Activated CD4-positive, alpha-beta T cell treated with anti-CD3 and anti-CD28 coated beads, Interleukin-2, Interleukin-4, amounts not matched to agents 100 ng/mL and 50 ng/mL, durations not matched to agents 16 hours and 8 hours (primary cell): ENCODE measurements around the gene SNX15.
A peak's percentile ranks its signal among the peaks of the same experiment; 100 is the strongest.
"Not testable (repeated sequence)": the region's sequence is repeated elsewhere in the genome, so short reads cannot be mapped to it uniquely, and the experiment has no call there.

Experiments used
- DNase-seq: peaks from one replicate; pipeline ENCODE4 v3.0.0-alpha.2; 2020; ENCODE audit warnings: low spot score

Gene SNX15, protein sequence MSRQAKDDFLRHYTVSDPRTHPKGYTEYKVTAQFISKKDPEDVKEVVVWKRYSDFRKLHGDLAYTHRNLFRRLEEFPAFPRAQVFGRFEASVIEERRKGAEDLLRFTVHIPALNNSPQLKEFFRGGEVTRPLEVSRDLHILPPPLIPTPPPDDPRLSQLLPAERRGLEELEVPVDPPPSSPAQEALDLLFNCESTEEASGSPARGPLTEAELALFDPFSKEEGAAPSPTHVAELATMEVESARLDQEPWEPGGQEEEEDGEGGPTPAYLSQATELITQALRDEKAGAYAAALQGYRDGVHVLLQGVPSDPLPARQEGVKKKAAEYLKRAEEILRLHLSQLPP

DNA sequence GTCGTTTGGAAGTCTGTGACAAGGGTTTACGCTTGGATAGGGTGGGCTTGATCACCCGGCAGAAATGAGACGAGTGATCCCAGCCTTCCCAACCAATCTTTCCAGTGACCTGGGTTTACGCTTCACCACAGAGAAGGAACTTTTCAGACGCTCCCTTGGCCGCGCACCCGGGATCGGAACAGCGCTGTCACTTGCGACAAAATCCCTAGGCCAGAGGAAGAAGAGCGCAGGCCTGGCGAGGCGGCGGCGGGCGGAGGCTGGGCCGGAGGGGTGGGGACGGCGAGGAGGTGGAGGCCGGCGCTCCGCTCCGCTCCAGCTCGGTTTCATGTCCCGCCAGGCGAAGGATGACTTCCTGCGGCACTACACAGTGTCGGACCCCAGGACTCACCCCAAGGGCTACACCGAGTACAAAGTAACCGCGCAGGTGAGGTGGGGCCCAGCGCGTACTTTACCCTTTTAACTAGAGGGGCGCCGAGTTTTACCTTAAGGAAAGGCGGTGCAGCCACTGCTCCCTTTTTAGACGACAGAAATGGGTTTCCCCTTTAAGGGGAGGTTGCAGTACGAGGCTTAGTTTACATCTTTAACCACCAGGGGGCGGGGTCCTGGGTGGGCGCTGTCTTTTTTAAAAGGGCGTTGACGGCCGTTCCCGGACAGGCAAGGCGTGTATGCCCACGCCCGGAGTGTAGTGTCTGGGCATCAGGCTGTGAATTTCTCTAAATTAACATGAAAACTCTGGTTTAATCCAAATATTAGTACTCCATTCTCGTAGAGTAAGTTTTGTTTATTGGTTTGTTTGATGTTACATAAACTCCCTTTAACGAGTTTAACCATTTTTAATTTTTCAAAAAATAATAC is at the start of gene SNX15:
Gene SNX15, plus strand, starts transcription at position 227 of the 855 bp plus-strand sequence. Its CDS starts 99 bp downstream, at position 326.
- peak; percentile 97 for DNase-seq

DNA sequence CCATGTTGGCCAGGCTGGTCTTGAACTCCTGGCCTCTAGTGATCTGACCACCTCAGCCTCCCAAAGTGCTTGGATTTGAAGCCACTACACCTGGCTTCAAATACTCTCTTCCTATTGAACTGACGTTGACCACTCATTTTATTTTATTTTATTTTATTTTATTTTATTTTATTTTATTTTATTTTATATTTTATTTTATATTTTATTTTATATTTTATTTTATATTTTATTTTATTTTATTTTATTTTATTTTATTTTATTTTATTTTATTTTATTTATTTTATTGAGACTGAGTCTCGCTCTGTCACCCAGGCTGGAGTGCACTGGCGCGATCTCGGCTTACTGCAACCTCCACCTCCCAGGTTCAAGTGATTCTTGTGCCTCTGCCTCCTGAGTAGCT is 43.9 kb upstream of the SNX15 start:
- not testable (repeated sequence) for DNase-seq

DNA sequence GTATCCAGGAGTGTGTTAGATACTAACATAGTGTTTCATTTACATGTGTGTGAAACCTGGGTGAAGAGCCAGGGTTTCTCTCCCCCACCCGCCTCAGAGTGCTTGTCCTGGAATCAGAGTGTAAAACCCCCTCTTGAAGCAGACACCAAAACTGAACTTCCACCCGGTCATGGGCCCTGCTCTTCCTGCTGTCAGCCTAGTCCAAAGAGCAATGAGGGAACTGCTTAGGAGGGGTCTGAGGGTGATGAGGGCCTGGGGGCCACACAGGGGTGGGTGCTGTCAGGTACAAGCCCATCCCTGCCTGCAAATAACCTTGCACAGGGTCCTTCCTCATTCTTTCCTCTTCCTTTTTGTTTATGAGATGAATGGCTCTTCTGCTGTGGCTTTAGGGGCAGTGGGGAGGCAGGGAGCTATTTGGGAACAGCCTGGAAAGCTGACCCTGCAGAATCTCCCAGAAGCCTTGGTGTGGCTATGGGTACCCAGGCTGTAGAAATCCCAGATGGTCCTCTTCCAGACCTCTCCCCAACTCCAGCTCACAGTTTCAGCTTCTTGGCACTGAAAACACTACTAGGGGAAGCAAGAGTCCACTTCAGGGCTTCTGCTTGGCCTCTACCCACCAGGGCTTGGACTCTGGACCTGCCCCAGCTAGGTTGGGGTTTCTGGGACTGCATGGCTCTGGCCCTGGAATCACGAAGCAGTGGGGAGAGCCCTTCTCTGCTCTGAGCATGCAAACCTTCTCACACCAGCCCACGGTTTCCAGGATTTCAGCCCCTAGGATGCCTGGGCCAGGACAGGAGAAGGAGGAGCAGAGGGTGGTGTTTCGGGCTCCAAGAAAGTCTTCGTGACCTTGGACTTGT is 39.0 kb upstream of the SNX15 start:
- no peak for DNase-seq

DNA sequence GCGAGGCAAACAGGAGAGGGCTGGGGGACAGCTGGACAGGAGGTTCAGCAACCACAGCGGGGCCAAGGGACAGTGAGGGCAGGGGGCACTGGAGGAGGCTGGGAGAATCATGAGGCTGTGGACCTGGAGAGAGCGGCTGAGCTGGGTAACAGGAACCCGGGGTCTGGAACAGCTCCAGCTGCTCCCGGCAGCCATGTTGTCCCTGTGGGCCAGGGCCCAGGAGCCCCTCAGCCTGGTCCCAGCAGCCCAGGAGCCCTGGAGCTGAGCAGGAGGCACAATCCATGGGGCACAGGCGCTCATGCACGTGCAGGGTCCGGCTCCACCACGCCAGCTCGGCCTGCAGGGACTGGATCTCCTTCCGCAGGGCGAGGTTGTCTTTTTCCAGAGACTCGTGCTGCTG is 37.8 kb upstream of the SNX15 start:
- no peak for DNase-seq

DNA sequence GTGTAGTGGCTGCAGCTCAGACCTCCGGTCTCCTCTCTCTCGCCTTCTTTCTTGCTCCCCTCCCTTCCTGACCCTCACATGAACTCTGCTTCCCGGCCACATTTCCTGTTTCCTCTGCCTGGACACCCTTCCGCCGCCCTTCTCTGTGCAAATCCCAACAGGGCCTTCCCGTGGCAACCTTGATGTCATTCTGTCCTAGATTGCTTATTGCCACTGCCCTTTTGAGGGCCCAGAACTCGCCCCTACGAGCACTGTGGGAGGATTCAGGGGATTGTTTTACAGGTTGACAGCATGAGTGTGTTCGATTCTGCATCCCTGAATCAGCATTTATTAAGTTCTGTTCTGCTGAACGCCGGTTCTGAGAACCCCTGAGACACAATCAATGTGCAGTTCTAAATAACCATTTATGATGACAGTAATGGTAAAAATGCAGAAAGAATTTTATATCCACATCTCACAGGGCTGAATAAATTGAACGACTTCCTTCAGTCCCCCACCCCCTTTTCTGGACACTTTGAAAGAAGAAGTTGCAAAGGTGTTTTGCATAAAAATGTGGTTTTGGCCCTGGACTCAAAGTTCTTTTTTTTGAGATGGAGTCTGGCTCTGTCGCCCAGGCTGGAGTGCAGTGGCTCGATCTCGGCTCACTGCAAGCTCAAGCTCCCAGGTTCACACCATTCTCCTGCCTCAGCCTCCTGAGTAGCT is 36.9 kb upstream of the SNX15 start:
- DNase-seq, result no peak

DNA sequence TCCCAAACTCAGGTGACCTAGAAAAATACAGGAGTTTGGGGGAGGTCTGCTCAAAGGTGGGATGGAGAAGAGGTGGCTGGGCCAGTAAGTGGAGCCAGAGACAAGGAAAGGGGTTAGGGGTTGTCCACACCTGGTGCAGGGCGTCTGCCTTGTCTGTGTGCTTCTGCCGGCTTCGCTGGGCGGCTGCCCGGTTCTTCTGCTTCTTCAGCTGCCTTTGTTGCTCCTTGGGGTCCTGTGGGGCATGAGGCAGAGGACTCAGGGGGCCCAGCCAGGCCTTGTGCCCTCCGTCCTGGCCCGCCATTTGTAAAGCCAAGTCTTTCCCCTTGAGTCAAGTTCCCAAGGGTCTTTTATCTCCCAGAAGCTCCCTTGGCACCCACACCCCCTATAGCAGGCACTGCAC is 32.9 kb upstream of the SNX15 start:
- no peak for DNase-seq

DNA sequence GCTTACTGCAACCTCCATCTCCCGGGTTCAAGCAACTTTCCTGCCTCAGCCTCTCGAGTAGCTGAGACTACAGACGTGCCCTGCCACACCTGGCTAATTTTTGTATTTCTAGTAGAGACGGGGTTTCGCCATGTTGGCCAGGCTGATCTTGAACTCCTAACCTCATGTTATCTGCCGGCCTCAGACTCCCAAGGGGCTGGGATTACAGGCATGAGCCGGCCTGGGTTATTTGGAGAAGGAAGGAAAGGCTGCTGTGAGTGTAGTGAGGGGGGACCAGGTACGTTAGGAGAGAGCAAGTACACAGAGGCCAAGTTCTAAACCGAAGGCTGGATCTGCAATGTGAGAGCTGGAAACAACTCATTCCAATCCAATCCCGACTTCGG is 30.9 kb upstream of the SNX15 start:
- no peak for DNase-seq

DNA sequence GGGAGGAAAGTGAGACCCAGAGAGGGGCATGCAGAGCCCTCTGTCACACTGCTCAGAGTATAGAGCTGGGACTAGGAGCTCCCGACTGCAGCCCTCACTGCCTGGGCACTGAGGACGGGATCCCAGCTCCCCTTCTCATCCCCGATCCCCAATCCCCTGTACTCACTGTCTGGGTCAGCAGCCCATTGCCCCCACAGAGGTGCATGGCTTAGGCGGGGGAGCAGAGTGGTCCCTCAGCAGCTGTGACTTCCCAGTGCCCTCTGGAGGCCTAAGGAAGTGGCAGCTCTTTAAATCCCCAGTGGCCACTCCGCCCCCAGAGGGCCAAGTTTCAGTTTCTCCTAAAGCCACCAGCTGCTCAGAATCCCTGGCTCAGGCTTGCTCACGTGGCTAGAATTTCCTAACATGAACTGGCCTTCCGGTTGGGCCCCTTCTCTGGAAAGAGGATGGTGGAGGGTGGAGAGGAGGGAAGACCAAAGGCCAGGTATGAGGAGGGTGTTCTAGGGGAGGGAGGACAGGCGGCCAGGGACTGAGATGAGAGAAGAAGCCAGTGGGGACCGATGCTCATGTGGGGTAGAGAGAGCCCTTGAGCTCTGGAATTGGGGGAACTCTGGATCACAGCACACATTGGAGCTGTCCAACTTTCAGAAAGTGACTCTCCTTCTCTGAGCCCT is 30.4 kb upstream of the SNX15 start, which contains the start of gene BATF2:
Gene BATF2, minus strand, starts transcription at position 262 of the 671 bp plus-strand sequence. Its CDS starts 57 bp downstream, at position 205.
- no peak for DNase-seq

DNA sequence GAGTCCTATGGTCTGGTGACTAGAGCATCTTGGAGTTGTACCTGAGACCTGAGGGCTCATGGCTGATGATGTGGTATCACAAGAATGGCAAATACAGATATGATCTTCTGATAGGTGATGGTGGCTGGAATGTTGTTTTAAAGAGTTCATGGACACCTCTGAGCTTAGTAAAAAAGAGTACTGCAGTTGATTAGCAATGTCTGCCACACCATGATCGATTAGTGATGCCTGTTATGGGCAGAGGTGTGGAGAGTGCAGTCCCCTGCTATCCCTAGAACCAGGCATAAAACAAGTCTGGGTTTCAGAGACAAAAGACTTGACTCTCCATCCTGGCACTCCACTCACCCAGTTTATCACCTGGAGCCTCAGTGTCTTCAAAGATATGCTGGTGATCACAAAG is 29.1 kb upstream of the SNX15 start:
- peak; percentile 18 for DNase-seq

DNA sequence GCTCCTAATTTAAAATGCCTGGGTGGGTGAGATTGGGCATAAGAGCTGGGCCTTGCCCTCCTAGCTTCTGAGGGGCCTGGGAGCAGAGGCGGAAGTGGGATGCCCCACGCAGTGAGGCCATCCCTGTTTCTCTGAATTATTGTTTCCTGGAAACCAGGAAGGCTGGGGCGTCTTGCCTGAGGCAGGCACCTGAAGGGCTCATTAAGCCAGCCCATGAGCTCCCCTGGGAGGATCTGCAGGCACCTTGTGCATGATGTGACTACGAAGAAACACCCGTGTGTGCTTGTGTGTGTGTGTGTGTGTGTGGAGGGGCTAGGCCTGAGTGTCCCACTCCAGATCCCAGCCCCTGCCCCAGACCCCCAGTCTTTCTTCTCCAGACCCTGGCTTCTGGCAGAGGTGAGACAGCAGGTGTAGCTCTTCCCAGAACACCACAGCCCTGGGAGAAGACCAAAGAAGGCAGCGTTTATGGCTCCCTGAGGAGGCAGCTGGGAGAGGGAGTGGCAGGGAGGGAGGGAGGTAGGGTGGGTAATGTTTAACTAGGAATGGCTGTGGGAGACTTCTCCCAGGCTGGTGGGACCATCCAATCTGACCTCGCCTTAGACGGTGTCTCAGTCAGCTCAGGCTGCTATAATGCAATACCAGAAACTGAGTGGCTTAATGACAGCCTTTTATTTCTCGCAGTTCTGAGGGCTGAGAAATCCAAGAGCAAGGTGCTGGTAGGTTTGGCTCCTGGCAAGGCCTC is 28.4 kb upstream of the SNX15 start:
- DNase-seq, result peak; percentile 9

DNA sequence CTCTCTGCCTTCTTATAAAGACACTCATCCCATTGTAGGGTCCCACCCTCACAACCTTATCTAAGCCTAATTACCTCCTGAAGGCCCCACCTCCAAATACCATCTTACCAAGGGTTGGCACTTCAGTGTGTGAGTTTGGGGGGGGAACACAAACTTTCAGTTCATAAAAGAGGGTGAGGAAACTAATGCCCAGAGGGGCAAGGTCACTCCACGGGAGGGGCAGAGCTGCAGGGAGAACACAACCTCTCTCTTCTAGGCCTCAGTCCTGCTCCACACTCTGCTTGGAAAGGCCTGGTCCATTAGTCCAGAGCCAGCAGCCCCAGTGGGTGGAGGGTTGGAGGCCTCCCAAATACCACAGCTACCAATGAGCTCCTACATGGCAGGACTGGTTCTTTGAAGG is 27.8 kb upstream of the SNX15 start:
- DNase-seq, result no peak

DNA sequence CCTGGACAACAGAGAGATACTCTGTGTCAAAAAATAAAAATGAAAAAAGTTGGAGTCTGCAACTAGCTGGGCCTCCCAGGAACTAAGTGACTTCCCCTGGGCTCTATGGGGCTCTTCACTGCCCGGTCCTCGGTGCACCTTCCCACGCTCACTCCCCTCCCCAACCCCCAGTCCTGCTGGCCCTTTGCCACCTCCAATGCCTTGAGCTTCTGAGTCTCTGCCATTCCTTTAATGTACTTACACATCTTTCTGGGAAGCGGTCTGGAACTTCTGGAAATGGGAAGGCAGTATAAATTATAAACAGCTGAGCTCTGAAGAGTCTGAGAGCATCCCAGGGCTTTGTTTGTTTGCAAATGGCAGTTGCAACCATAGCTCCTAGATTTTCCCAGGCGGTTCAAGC is 24.5 kb upstream of the SNX15 start:
- no peak for DNase-seq

DNA sequence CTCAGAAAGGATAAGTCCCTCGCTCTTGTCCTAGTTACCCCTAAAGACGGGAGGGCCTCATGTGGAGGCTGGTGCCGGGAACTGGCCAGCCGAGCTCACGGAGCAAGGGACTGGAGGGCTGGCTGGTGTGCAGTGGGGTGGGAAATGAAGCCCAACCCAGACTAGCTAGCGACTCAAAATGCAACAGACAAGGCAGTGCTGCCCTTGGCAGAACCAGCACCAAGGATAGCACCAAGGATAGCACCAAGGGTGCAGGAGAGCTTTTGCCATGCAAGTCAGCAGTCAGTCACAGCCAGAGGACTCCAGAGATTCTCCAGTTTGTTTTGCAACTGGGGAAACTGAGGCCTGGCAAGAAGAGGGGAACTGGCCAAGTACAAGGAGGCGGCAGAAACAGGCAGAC is 24.0 kb upstream of the SNX15 start:
- no peak for DNase-seq

DNA sequence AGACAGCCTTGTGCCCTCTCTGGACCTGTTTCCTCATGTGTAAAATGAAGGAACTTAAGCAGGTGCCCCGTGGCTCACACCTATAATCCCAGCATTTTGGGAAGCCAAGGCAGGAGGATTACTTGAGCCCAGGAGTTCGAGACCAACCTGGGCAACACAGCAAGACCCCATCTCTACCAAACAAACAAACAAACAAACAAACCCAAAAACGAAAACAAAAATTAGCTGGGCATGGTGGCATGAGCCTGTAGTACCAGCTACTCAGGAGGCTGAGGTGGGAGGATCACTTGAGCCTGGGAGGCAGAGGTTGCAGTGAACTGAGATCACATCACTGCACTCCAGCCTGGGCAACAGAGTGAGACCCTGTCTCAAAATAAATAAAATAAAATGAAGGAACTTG is 23.3 kb upstream of the SNX15 start:
- not testable (repeated sequence) for DNase-seq

DNA sequence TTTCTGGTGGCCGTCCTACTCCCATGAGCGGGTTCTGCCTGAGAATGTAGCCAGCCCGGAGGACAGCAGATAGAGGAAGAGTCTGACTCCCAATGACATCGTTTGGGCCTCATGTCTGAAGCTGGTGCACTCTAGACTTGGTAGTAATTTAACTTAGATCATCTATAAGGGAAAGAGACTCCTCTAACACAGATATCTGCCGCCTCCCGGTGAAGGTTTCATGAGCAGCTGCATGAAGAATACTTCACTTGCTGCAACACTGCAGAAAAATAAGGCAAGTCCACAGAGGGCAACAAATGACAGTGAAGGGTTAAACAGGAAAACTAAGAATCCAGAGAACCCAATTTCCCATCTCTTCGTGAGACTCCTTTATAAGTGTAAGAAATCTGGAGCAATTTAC is 19.2 kb upstream of the SNX15 start:
- DNase-seq, result no peak

DNA sequence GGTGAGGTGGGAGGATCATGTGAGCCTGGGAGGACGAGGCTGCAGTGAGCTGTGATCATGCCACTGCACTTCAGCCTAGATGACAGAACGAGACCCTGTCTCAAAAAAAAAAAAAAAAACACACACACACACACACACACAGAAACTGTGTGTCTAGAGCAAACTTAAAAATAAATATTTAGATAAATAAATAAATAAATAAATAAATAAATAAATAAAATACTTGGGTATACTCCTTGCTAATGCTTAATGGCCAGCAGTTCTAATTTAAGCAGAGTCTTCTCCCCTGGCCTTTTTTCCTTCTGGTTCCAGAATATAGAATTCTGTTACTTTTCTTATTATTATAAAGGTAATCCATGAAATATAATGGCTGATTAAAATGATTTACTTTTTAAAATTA is 18.4 kb upstream of the SNX15 start:
- no peak for DNase-seq

DNA sequence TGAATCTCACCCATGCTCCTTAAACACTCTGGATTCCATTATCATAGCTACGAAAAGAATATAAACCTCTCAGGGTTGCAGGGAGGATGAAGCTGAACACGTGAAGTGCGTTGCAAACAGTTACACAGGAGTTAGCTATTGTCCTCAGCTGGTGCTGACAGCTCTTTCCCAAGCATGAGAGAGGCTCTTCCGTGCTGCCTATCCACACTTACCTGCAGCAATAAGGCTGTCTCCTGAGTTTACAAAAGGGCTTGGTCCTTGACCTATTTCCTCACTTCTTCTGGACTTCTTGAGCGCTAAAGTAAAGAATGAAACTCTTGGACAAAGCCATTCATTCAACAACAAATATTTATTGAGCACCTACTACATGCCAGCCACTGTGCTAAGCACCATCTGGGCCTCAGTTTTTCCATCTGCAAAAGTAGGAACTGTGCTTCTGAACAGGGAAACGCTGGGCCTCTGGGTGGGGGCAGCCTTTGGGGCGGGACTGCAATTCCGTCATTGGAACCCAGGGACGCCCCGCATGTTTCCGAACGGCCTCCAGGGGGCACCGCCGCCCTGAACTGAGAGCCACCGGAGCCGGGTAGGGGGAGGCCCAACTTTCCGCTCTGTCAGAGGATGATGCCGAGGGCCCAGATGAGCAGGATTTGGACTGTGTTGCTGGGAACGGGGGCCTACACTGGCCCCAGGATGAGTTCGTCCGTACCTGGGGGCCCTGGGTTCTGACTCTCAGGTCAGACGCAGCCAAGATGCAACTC is 13.9 kb upstream of the SNX15 start:
- DNase-seq, result peak; percentile 92

DNA sequence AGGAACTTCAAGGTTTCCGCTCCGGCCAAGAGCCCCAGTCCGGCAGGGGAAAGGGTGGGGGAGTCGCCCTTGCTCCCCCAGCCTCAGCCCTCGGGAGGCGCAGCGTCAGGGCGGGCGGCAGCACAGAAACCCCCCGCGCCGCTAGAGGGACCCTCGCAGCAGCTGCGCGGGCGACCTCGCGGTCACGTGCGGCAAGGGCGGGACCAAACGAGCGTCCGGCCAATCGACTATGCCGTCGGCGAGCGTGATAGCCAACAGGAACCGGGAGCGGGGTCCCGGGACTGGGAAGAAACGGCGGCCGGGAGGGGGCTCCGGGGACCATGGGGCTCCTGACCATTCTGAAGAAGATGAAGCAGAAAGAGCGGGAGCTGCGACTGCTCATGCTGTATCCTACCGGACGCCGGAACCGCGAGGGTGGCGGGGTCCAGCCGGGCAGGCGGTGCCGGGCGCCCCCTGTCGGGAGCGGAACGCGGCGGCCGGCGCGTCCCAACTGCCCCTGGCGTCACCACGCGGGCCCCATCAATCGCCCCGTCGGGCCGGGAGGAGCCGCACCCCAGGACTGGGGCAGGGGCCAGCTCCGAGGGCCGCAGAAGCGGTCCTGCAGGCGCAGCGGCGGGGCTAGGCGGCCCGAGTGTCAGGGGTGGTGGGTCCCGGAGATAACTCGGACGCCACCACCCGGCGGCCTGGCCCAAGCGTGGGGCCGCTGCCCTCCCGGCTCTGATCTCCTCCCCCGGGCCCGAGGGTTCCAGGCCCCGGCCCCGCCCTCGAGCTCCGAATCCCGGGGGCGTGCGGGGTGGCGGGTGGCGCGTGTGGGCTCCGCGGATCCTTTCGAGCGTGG is 13.1 kb upstream of the SNX15 start, which contains the start of gene ARL2:
Gene ARL2, plus strand, starts transcription at position 273 of the 838 bp plus-strand sequence. Its CDS starts 48 bp downstream, at position 321.
- peak; percentile 90 for DNase-seq
